ENCODE results near the gene DLD. TPM values are rescaled to one million over a fixed set of nuclear protein-coding genes. Genes with fewer than 3 reads are reported as not detected.

Gene DLD
- total RNA-seq, 1 donor from 2014 or later, result 60.3 TPM

DNA sequence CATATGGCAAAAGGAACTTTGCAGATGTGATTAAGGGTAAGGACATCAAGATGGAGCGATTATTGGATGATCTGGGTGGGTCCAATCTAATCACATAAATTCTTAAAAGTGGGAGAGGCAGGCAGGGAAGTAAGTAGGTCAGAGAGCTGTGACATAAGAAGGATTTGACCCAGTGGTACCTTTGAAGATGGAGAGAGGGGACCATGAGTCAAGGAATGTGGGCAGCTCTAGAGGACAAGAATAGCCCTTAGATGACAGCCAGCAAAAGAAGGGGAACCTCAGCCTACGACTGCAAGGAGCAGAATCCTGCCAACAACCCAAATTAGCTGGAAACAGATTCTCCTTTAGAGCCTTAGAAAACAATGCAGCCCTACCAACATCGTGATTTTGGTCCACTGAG is 77.5 kb downstream of the DLD start:
- Mint-ChIP-seq H3K27me3 (ENCODE audit: low read depth) (no peaks in the 10 kb centered on the region), H3K4me3 (ENCODE audit: unreplicated experiment) (no peak overlapping the region), H3K4me1 (ENCODE audit: low read depth) (peaks cover 33% of the 10 kb centered on the region), H3K9me3 (ENCODE audit: low read depth) (no peaks in the 10 kb centered on the region), H3K27ac (ENCODE audit: unreplicated experiment) (no peak overlapping the region), H3K36me3 (ENCODE audit: low read depth) (peaks cover 35% of the 10 kb centered on the region)
- DNase-seq (ENCODE audit: low spot score), result no peak
- TF ChIP-seq, protein P1, sequence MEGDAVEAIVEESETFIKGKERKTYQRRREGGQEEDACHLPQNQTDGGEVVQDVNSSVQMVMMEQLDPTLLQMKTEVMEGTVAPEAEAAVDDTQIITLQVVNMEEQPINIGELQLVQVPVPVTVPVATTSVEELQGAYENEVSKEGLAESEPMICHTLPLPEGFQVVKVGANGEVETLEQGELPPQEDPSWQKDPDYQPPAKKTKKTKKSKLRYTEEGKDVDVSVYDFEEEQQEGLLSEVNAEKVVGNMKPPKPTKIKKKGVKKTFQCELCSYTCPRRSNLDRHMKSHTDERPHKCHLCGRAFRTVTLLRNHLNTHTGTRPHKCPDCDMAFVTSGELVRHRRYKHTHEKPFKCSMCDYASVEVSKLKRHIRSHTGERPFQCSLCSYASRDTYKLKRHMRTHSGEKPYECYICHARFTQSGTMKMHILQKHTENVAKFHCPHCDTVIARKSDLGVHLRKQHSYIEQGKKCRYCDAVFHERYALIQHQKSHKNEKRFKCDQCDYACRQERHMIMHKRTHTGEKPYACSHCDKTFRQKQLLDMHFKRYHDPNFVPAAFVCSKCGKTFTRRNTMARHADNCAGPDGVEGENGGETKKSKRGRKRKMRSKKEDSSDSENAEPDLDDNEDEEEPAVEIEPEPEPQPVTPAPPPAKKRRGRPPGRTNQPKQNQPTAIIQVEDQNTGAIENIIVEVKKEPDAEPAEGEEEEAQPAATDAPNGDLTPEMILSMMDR (IDR thresholded peaks at IDR 0.05), result no peak

DNA sequence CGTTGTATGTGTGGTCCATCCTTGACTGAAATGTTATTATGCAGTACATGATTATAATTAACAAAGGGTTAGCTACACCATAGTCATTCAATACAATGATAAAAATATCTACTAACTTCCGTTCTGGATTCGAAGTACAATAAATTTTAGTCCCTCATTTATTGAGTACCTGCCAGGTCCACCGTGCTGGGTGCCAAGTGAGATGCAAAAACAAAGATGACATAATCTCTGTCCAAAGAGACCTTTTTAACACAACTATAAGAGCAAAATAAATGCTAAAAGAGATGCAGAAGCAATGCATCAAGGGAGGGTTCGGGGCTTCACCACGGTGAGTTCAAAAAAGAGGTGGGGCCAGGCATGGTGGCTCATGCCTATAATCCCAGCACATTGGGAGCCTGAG is 78.9 kb downstream of the DLD start:
- Mint-ChIP-seq H3K36me3 (ENCODE audit: low read depth) (peaks cover 32% of the 10 kb centered on the region), H3K4me1 (ENCODE audit: low read depth) (peaks cover 33% of the 10 kb centered on the region), H3K9me3 (ENCODE audit: low read depth) (no peaks in the 10 kb centered on the region), H3K27ac (ENCODE audit: unreplicated experiment) (no peak overlapping the region), H3K4me3 (ENCODE audit: unreplicated experiment) (no peak overlapping the region), H3K27me3 (ENCODE audit: low read depth) (no peaks in the 10 kb centered on the region)
- TF ChIP-seq, protein P1 (IDR thresholded peaks at IDR 0.05), result no peak
- DNase-seq (ENCODE audit: low spot score), result no peak

Other genes starting within 250 kb of the DLD start
- 0.55 to 0.85 TPM (median 0.60 TPM) in 3 replicates for gene SLC26A4, start 230.4 kb upstream of the DLD start, total RNA-seq
- 15.6 to 20.7 TPM (median 17.4 TPM) in 3 replicates for gene CBLL1, start 147.0 kb upstream of the DLD start, total RNA-seq
- gene SLC26A3, start 88.0 kb upstream of the DLD start, total RNA-seq, result not detected in 3 replicates
- gene LAMB1, start 112.0 kb downstream of the DLD start, total RNA-seq, result 405 to 481 TPM (median 466 TPM) in 3 replicates
- gene LAMB4, start 239.2 kb downstream of the DLD start, total RNA-seq, result 0.15 TPM in 1 of 3 replicates, not detected in the others

All from chondrocyte (in vitro differentiated cells).